Measurements from ENCODE around the gene FBXL7. TPM values are rescaled to one million over a fixed set of nuclear protein-coding genes. Genes with fewer than 3 reads are reported as not detected.

The FBXL7 gene
- total and polyA plus RNA-seq, 2 experiments from 2014 or later: 4.5 to 15.2 TPM

- Histone ChIP-seq H3K4me3 (no peak overlapping the region), H4K20me1 (replicated peaks; ENCODE audit: insufficient read depth) (no peaks in the 10 kb centered on the region), H2AFZ (no peak overlapping the region), H3K27me3 (ENCODE audit: insufficient read depth) (no peaks in the 10 kb centered on the region), H3K36me3 (ENCODE audit: insufficient read depth) (no peaks in the 10 kb centered on the region), H3K79me2 (replicated peaks; ENCODE audit: insufficient read depth) (peaks cover 15% of the 10 kb centered on the region; the same call in 1 of the 2 replicates), H3K27ac (ENCODE audit: low read depth) (no peak overlapping the region), H3K9me2 (ENCODE audit: insufficient read depth) (no peaks in the 10 kb centered on the region), H3K4me1 (ENCODE audit: insufficient read depth) (peaks cover 25% of the 10 kb centered on the region), H3F3A (replicated peaks; ENCODE audit: low read depth) (no peaks in the 10 kb centered on the region), H3K4me2 (no peak overlapping the region)
- Mint-ChIP-seq H3K4me3 (no peak overlapping the region), H3K27ac (no peak overlapping the region), H3K36me3 (ENCODE audit: low read depth) (no peaks in the 10 kb centered on the region), H3K27me3 (ENCODE audit: insufficient read depth, low read depth, poor library complexity) (no peaks in the 10 kb centered on the region), H3K9me3 (no peaks in the 10 kb centered on the region), H3K4me1 (peaks cover 28% of the 10 kb centered on the region)
- DNase-seq (ENCODE audit: low spot score): no peak
- no peak for TF ChIP-seq NANOG (IDR thresholded peaks at IDR 0.05; ENCODE audit: borderline replicate concordance)
- no peak for TF ChIP-seq CREB1 (CRISPR knock-in tag; IDR thresholded peaks at IDR 0.05; ENCODE audit: low read depth)
- TF ChIP-seq REST (IDR thresholded peaks at IDR 0.05; ENCODE audit: unreplicated experiment): no peak
- TF ChIP-seq ETS1 (IDR thresholded peaks at IDR 0.05): no peak
- no peak for ATAC-seq
Measured at GRCh38 chr5:15682566-15682965, 182.6 kb downstream of the FBXL7 start.

DNA sequence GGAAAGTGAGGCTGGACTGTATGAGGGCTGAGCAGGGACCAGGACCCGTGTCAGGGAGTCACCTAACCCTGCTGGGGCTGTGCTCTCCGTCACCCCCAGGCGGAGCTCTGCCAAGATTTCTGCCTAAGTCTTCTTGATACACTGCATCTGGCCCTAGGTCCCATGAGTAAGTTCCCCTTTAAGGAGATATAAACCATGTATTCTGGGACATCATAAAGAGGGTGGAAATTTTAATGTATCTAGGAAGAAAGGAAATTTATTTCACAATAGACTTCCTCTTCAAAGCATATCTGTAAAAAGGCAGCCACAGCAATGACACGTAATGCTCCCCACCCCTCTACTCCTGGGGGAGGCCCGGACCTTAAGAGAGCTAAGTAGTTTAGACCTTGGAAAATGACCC lies 183.4 kb downstream of the FBXL7 start:
- Histone ChIP-seq H3K27me3 (ENCODE audit: insufficient read depth) (no peaks in the 10 kb centered on the region), H3K4me1 (ENCODE audit: insufficient read depth) (peaks cover 27% of the 10 kb centered on the region), H3K79me2 (replicated peaks; ENCODE audit: insufficient read depth) (peaks cover 15% of the 10 kb centered on the region; the same call in 1 of the 2 replicates), H3K36me3 (ENCODE audit: insufficient read depth) (no peaks in the 10 kb centered on the region), H3K27ac (ENCODE audit: low read depth) (no peak overlapping the region), H3F3A (replicated peaks; ENCODE audit: low read depth) (no peaks in the 10 kb centered on the region), H3K4me2 (no peak overlapping the region), H2AFZ (no peak overlapping the region), H3K4me3 (no peak overlapping the region), H3K9me2 (ENCODE audit: insufficient read depth) (0 out of 2 replicates have a peak, but pooled peaks cover 3% of the 10 kb centered on the region), H4K20me1 (replicated peaks; ENCODE audit: insufficient read depth) (no peaks in the 10 kb centered on the region)
- Mint-ChIP-seq H3K36me3 (ENCODE audit: low read depth) (no peaks in the 10 kb centered on the region), H3K4me1 (peaks cover 28% of the 10 kb centered on the region), H3K27ac (no peak overlapping the region), H3K27me3 (ENCODE audit: insufficient read depth, low read depth, poor library complexity) (no peaks in the 10 kb centered on the region), H3K4me3 (no peak overlapping the region), H3K9me3 (no peaks in the 10 kb centered on the region)
- TF ChIP-seq POLR2AphosphoS5 (IDR thresholded peaks at IDR 0.05; ENCODE audit: low read depth) (no peak), REST (IDR thresholded peaks at IDR 0.05; ENCODE audit: unreplicated experiment) (no peak), CTCF (conservative IDR thresholded peaks at IDR 0.05; ENCODE audit: low read depth in 2 of 2) (peak; percentile 82 to 83), JUNB (IDR thresholded peaks at IDR 0.05; ENCODE audit: unreplicated experiment) (no peak), CREB1 (CRISPR knock-in tag; IDR thresholded peaks at IDR 0.05; ENCODE audit: low read depth) (no peak), ZNF114 (CRISPR knock-in tag; IDR thresholded peaks at IDR 0.05) (no peak), ZNF331 (CRISPR knock-in tag; IDR thresholded peaks at IDR 0.05; ENCODE audit: low read depth) (no peak), ETS1 (IDR thresholded peaks at IDR 0.05) (no peak), NANOG (IDR thresholded peaks at IDR 0.05; ENCODE audit: borderline replicate concordance) (no peak)
- ATAC-seq (peak; percentile 100), DNase-seq (ENCODE audit: low spot score) (peak; percentile 85)
